Smooth muscle cell (in vitro differentiated cells): Measurements from ENCODE around the gene TBCD. TPM values are rescaled to one million over a fixed set of nuclear protein-coding genes. Genes with fewer than 3 reads are reported as not detected.

Source experiments
- DNase-seq: peaks from one replicate; lab custom pipeline; 2025; ENCODE audit not compliant: unreplicated experiment; lab: John Stamatoyannopoulos, UW
- H2AFZ ChIP-seq: fragments of 200-600 bp; sonication (generic); 2 replicates; pipeline ENCODE4 v1.6.0; 2016; ENCODE audit warnings: antibody characterized with exemption, low read depth, mild to moderate bottlenecking
- H3F3A ChIP-seq: fragments of 200-600 bp; sonication (generic); 2 replicates; pipeline ENCODE4 v1.6.0; 2017; ENCODE audit warnings: antibody characterized with exemption, low read depth
- H3K27ac ChIP-seq: fragments of 200-600 bp; sonication (generic); 2 replicates; pipeline ENCODE4 v1.5.1; 2016; ENCODE audit warnings: low read depth, mild to moderate bottlenecking
- H3K27me3 ChIP-seq: fragments of 200-600 bp; sonication (generic); 2 replicates; pipeline ENCODE4 v1.6.1; 2016; ENCODE audit warnings: low read depth, mild to moderate bottlenecking
- H3K36me3 ChIP-seq: fragments of 200-600 bp; sonication (generic); 2 replicates; pipeline ENCODE4 v1.5.1; 2016; ENCODE audit warnings: low read depth
- H3K4me1 ChIP-seq: fragments of 200-600 bp; sonication (generic); 2 replicates; pipeline ENCODE4 v1.5.1; 2016; ENCODE audit warnings: low read depth
- H3K4me2 ChIP-seq: fragments of 200-600 bp; sonication (generic); 2 replicates; pipeline ENCODE4 v1.6.0; 2016; ENCODE audit warnings: mild to moderate bottlenecking
- H3K4me3 ChIP-seq: fragments of 200-600 bp; sonication (generic); 2 replicates; pipeline ENCODE4 v1.5.1; 2016; ENCODE audit warnings: mild to moderate bottlenecking
- H3K79me2 ChIP-seq: fragments of 200-600 bp; sonication (generic); 2 replicates; pipeline ENCODE4 v1.6.0; 2016; ENCODE audit warnings: low read depth, mild to moderate bottlenecking
- H3K9ac ChIP-seq: fragments of 200-600 bp; sonication (generic); 2 replicates; pipeline ENCODE4 v1.6.0; 2016; ENCODE audit warnings: low read depth
- H3K9me3 ChIP-seq: fragments of 200-600 bp; sonication (generic); replicated peaks from 2 replicates; pipeline ENCODE4 v1.5.1; 2016; ENCODE audit warnings: low read depth
- H4K20me1 ChIP-seq: fragments of 200-600 bp; sonication (generic); 2 replicates; pipeline ENCODE4 v1.6.0; 2016; ENCODE audit warnings: low read depth
- WGBS: methylation state at CpG from one replicate; pipeline ENCODE4 v1.1.7; 2016; ENCODE audit warnings: low lambda C conversion rate; 5-methylcytosine and 5-hydroxymethylcytosine counted together
- polyA plus RNA-seq: library from polyadenylated mRNA; unstranded; fragments of >200 nt; fragmentation: Nextera tagmentation; extraction: Ambion mirVana; gene quantifications from 2 replicates; pipeline ENCODE4 v1.2.1, GENCODE V29; 2016
- total RNA-seq: library from RNA; depleted of rRNA; stranded (reverse); fragments of >200 nt; gene quantifications from 2 replicates; pipeline ENCODE4 v1.2.3, GENCODE V29; 2014
- TF ChIP-seq, protein P1 (sequence below): fragments of 200-600 bp; sonication (generic); IDR thresholded peaks from 2 replicates; pipeline ENCODE4 v1.5.1; 2017; ENCODE audit warnings: borderline replicate concordance, mild to moderate bottlenecking, antibody characterized with exemption; ENCODE audit not compliant: insufficient read depth, poor library complexity, severe bottlenecking

The TBCD gene
- total and polyA plus RNA-seq, 2 experiments from 2014 or later: 29.1 to 38.8 TPM

GRCh38 chr17:82846061-82846691, 94.3 kb downstream of the TBCD start:
- Histone ChIP-seq H3F3A (no peaks in the 10 kb centered on the region), H3K36me3 (no peaks in the 10 kb centered on the region), H4K20me1 (no peaks in the 10 kb centered on the region), H3K9me3 (no peaks in the 10 kb centered on the region), H3K9ac (no peak overlapping the region), H3K4me1 (no peaks in the 10 kb centered on the region), H3K27ac (no peak overlapping the region), H3K27me3 (no peaks in the 10 kb centered on the region), H3K79me2 (no peaks in the 10 kb centered on the region), H3K4me3 (no peak overlapping the region), H3K4me2 (no peak overlapping the region), H2AFZ (no peak overlapping the region)
- DNase-seq: no peak
- 92% methylated on average over 25 of the region's 25 CpGs for WGBS
- TF ChIP-seq, protein P1, sequence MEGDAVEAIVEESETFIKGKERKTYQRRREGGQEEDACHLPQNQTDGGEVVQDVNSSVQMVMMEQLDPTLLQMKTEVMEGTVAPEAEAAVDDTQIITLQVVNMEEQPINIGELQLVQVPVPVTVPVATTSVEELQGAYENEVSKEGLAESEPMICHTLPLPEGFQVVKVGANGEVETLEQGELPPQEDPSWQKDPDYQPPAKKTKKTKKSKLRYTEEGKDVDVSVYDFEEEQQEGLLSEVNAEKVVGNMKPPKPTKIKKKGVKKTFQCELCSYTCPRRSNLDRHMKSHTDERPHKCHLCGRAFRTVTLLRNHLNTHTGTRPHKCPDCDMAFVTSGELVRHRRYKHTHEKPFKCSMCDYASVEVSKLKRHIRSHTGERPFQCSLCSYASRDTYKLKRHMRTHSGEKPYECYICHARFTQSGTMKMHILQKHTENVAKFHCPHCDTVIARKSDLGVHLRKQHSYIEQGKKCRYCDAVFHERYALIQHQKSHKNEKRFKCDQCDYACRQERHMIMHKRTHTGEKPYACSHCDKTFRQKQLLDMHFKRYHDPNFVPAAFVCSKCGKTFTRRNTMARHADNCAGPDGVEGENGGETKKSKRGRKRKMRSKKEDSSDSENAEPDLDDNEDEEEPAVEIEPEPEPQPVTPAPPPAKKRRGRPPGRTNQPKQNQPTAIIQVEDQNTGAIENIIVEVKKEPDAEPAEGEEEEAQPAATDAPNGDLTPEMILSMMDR: no peak

DNA sequence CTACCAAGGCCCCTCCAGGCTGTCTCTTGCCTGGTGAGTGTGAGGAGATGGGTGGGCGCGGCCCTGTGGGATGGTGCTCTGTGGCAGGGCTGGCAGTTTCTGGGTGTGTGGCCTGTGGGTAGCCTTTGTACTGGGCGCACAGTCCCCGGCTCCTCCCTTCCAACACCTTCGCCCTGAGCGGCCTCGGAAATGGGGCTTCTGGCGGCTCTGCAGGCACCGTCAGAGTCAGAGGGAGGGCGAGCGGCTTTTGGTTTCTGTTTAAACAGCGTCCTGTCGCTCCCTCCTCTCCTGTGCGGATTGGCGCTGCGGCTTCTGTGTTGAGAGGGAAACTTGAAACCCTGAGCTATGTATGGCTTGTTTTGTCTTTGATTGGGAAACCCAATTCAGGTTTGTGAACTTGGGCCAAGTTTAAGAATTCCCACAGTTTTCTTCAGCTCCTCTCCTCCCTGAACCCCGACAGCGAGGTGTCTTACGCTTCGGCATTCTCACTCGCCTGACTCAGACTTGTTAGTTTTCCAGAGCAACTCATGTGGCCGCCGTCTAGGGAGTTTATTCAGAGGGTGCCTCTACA, 96.2 kb downstream of the TBCD start:
- Histone ChIP-seq H3K9ac (no peak overlapping the region), H3F3A (no peaks in the 10 kb centered on the region), H3K27ac (no peak overlapping the region), H4K20me1 (no peaks in the 10 kb centered on the region), H3K4me1 (no peaks in the 10 kb centered on the region), H2AFZ (no peak overlapping the region), H3K36me3 (no peaks in the 10 kb centered on the region), H3K4me2 (no peak overlapping the region), H3K27me3 (no peaks in the 10 kb centered on the region), H3K4me3 (no peak overlapping the region), H3K79me2 (no peaks in the 10 kb centered on the region), H3K9me3 (no peaks in the 10 kb centered on the region)
- 92% methylated on average over 23 of the region's 23 CpGs for WGBS
- DNase-seq: no peak
- TF ChIP-seq, protein P1: no peak

DNA sequence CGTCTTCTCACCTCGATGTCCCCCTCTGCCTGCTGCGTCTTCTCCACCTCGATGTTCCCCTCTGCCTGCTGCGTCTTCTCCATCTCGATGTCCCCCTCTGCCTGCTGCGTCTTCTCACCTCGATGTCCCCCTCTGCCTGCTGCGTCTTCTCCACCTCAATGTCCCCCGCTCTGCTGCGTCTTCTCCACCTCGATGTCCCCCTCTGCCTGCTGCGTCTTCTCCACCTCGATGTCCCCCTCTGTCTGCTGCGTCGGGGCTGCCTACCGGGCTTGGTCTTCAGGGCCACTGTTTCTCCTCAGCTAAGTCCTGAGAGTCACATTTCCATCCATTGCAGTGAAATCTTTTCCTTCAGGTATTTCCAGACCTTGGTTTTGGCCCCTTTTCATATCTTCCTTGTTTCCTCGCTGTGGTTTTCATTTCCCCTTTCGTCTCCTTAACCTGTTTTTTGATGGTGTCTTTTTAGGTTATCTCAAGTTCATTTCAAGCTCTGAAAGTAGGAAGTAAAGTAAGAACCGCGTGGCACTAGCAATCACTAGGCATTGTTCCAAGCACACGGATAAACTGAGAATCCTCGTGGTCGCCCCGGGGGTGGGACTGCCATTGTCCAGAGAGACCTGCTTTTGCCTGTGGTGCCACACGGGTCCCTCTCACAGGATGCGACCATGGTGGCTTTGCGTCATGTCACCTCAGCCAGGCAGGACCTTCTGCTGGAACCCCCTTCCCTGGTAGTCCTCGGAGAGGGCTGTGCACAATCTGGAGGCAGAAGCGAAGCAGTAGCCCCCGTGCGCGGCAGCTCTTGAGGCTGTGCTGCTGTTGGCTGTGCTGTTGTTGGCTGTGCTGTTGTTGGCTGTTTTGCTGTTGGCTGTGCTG, 97.4 kb downstream of the TBCD start:
- no peak overlapping the region for H3K4me2 ChIP-seq
- H3K27me3 ChIP-seq: no peaks in the 10 kb centered on the region
- no peak overlapping the region for H3K9ac ChIP-seq
- DNase-seq: no peak
- no peak overlapping the region for H3K4me3 ChIP-seq
- H3K9me3 ChIP-seq: no peaks in the 10 kb centered on the region
- 96% methylated on average over 33 of the region's 33 CpGs for WGBS
- H3F3A ChIP-seq: no peaks in the 10 kb centered on the region
- H4K20me1 ChIP-seq: no peaks in the 10 kb centered on the region
- H3K36me3 ChIP-seq: no peaks in the 10 kb centered on the region
- no peaks in the 10 kb centered on the region for H3K79me2 ChIP-seq
- no peaks in the 10 kb centered on the region for H3K4me1 ChIP-seq
- H2AFZ ChIP-seq: no peak overlapping the region
- TF ChIP-seq, protein P1: no peak
- no peak overlapping the region for H3K27ac ChIP-seq
